Lung (tissue), 12 donors: ENCODE measurements around the gene CAMKK2. TPM values are rescaled to one million over a fixed set of nuclear protein-coding genes. Genes with fewer than 3 reads are reported as not detected.

ENCODE experiments used
- ATAC-seq: fragments of 200-7000 bp; cut with Tn5 transposase; one replicate; pipeline ENCODE4 v1.9.1; 2020; ENCODE audit warnings: moderate number of reproducible peaks; ENCODE audit not compliant: insufficient read depth, low FRiP score
- DNase-seq, 3 donors: peaks; one replicate each; pipeline ENCODE4 v3.0.0-alpha.2; 2013 to 2017
- H3K27ac ChIP-seq, 2 donors: one replicate each; pipeline ENCODE4 v1.5.1; 2013; ENCODE audit warnings: mild to moderate bottlenecking in 2 of 2, moderate library complexity in 2 of 2, control low read depth in 1 of 2, inconsistent platforms in 1 of 2, low read depth in 1 of 2, low read length in 1 of 2
- H3K27me3 ChIP-seq, 3 donors: one replicate each; pipeline ENCODE4 v1.5.1; 2013; ENCODE audit warnings: low read length in 2 of 3; ENCODE audit not compliant: control insufficient read depth in 3 of 3, insufficient read depth in 3 of 3
- H3K36me3 ChIP-seq, 4 donors: one replicate each; pipeline ENCODE4 v1.5.1; 2013; ENCODE audit warnings: low read length in 4 of 4, mild to moderate bottlenecking in 1 of 4, moderate library complexity in 1 of 4; ENCODE audit not compliant: control insufficient read depth in 4 of 4, insufficient read depth in 4 of 4
- H3K4me1 ChIP-seq, 5 donors: one replicate each; pipeline ENCODE4 v1.5.1; 2013; ENCODE audit warnings: low read length in 5 of 5, mild to moderate bottlenecking in 2 of 5, moderate library complexity in 1 of 5; ENCODE audit not compliant: control insufficient read depth in 5 of 5, insufficient read depth in 5 of 5
- H3K4me3 ChIP-seq: one replicate; pipeline ENCODE4 v1.5.1; 2013; ENCODE audit warnings: mild to moderate bottlenecking, control low read depth, moderate library complexity
- H3K9ac ChIP-seq, 2 donors: one replicate each; pipeline ENCODE4 v1.5.1; 2013; ENCODE audit warnings: low read length in 2 of 2, control low read depth in 1 of 2; ENCODE audit not compliant: insufficient read depth in 1 of 2
- H3K9me3 ChIP-seq, 4 donors: one replicate each; pipeline ENCODE4 v1.5.1; 2013; ENCODE audit warnings: low read length in 3 of 4, mild to moderate bottlenecking in 1 of 4, moderate library complexity in 1 of 4; ENCODE audit not compliant: control insufficient read depth in 4 of 4, insufficient read depth in 3 of 4
- WGBS, 2 donors: extraction: QIAGEN DNeasy Blood & Tissue Kit; methylation state at CpG; one replicate each; pipeline ENCODE4 v1.1.7; 2013; 5-methylcytosine and 5-hydroxymethylcytosine counted together
- polyA plus RNA-seq, 2 donors: library from polyadenylated mRNA; stranded (reverse); fragments of 200-250 nt; gene quantifications; one replicate each; pipeline ENCODE4 v1.2.1, GENCODE V29; 2013
- total RNA-seq, 2 donors: library from RNA; depleted of rRNA in 1 of 2; stranded (reverse); fragments of >200 nt in 1 of 2; gene quantifications; one replicate each; pipeline ENCODE4 v1.2.1, GENCODE V29; 2014 to 2021
- TF ChIP-seq, protein P1 (sequence below): IDR thresholded peaks from 2 replicates; pipeline ENCODE4 v1.5.1; 2012; ENCODE audit warnings: mild to moderate bottlenecking; ENCODE audit errors: control extremely low read depth, extremely low read depth
- donor health status: control.
- donor health status: control.
- donor health status: Bipolar disorder and iron deficiency.
- donor health status: healthy.
- donor health status: DM: yes; HTN: yes; CAD: no.

Gene CAMKK2
- total and polyA plus RNA-seq, 4 donors, result 12.0 to 46.3 (median 36.0) TPM

GRCh38 chr12:121236776-121237175 is 59.7 kb downstream of the CAMKK2 start:
- Histone ChIP-seq H3K36me3 (peaks cover 4 to 39% (median 9%) of the 10 kb centered on the region in 4 donors), H3K9me3 (no peaks in the 10 kb centered on the region)
- no peak for DNase-seq

DNA sequence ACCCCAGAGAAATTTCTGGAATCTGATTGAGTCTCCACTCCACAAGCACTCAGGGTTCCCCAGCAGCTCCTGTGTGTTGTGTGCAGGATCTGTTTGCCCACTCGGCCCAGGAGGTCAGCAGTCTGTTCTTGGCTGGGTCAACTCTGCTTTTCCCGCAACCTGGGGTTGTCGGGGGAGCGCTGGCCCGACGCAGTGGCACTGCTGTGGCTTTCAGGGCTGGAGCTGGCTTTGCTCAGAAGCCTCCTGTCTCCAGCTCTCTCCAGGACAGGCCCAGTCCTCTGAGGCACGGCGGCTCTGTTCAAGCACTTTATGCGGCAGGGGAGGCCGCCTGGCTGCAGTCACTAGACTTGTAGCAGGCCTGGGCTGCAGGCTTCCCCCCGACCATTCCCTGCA is 62.9 kb downstream of the CAMKK2 start:
- DNase-seq, result no peak
- H3K9ac ChIP-seq, result no peak overlapping the region
- ATAC-seq, result no peak
- 86 to 88% methylated on average over 11 of the region's 11 CpGs for WGBS, 2 donors
- no peak overlapping the region for H3K4me3 ChIP-seq
- H3K4me1 ChIP-seq, result peaks cover 0 to 4% (median 0%) of the 10 kb centered on the region in 5 donors
- TF ChIP-seq, protein P1, sequence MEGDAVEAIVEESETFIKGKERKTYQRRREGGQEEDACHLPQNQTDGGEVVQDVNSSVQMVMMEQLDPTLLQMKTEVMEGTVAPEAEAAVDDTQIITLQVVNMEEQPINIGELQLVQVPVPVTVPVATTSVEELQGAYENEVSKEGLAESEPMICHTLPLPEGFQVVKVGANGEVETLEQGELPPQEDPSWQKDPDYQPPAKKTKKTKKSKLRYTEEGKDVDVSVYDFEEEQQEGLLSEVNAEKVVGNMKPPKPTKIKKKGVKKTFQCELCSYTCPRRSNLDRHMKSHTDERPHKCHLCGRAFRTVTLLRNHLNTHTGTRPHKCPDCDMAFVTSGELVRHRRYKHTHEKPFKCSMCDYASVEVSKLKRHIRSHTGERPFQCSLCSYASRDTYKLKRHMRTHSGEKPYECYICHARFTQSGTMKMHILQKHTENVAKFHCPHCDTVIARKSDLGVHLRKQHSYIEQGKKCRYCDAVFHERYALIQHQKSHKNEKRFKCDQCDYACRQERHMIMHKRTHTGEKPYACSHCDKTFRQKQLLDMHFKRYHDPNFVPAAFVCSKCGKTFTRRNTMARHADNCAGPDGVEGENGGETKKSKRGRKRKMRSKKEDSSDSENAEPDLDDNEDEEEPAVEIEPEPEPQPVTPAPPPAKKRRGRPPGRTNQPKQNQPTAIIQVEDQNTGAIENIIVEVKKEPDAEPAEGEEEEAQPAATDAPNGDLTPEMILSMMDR, result no peak
- H3K27me3 ChIP-seq, result no peaks in the 10 kb centered on the region
- H3K36me3 ChIP-seq, result peaks cover 2 to 44% (median 6%) of the 10 kb centered on the region in 4 donors
- no peaks in the 10 kb centered on the region for H3K9me3 ChIP-seq
- peak overlapping the region in 1 of 2 donors; percentile 37 for H3K27ac ChIP-seq

More at GRCh38 chr12:121236776-121237175, 59.7 kb downstream of the CAMKK2 start:
- TF ChIP-seq, protein P1, result no peak
- no peak for ATAC-seq
- Histone ChIP-seq H3K4me1 (peaks cover 0 to 14% (median 6%) of the 10 kb centered on the region in 5 donors), H3K27ac (no peak overlapping the region), H3K9ac (no peak overlapping the region), H3K27me3 (no peaks in the 10 kb centered on the region), H3K4me3 (no peak overlapping the region)
- 94% methylated on average over 9 of the region's 9 CpGs for WGBS, 2 donors

GRCh38 chr12:121232977-121233627 is 63.4 kb downstream of the CAMKK2 start:
- peak; percentile 37 to 70 (median 59) for DNase-seq
- Histone ChIP-seq H3K27ac (no peak overlapping the region), H3K36me3 (peaks cover 2 to 44% (median 6%) of the 10 kb centered on the region in 4 donors), H3K9ac (no peak overlapping the region), H3K4me1 (no peaks in the 10 kb centered on the region), H3K27me3 (no peaks in the 10 kb centered on the region), H3K4me3 (no peak overlapping the region), H3K9me3 (no peaks in the 10 kb centered on the region)
- TF ChIP-seq, protein P1, result no peak
- no peak for ATAC-seq
- 87 to 90% methylated on average over 14 of the region's 14 CpGs for WGBS, 2 donors
